ENCODE data around the gene ATP6V0B. TPM values are rescaled to one million over a fixed set of nuclear protein-coding genes. Genes with fewer than 3 reads are reported as not detected.

Gene ATP6V0B
- total and polyA plus RNA-seq, 2 of the 8 experiments (the other 6 are each of a cell fraction or from before 2014, with no cell fraction given): 105 to 308 TPM

- Histone ChIP-seq H4K8ac (ENCODE audit: extremely low read depth, insufficient read depth, low read length) (peak overlapping the region; percentile 59; the same call in 1 of the 2 replicates), H4K20me1 (replicated peaks in 1 of 2; ENCODE audit: control insufficient read depth in 1 of 2, insufficient read depth in 2 of 2, low read length in 2 of 2) (peaks cover 4 to 24% of the 10 kb centered on the region in 2 experiments), H3K9me3 (ENCODE audit: insufficient read depth in 2 of 2, low read depth in 1 of 2, low read length in 1 of 2) (no peaks in the 10 kb centered on the region), H4K5ac (ENCODE audit: insufficient read length, low read depth, low read length) (peak overlapping the region; percentile 79), H4K91ac (replicated peaks; ENCODE audit: insufficient read length, low read length) (peak overlapping the region; percentile 45), H3K18ac (ENCODE audit: extremely low read depth, low read length) (peak overlapping the region; percentile 71; the same call in 1 of the 2 replicates), H3K79me2 (ENCODE audit: control insufficient read depth in 1 of 2, insufficient read depth in 2 of 2, low read length in 2 of 2) (peaks cover 0 to 25% of the 10 kb centered on the region in 2 experiments; a peak in 2 of 4 replicates), H2AK5ac (ENCODE audit: low read depth, low read length) (no peak overlapping the region), H3K36me3 (ENCODE audit: control insufficient read depth in 2 of 4, insufficient read depth in 4 of 4, low read length in 3 of 4) (peaks cover 2 to 33% (median 17%) of the 10 kb centered on the region in 4 experiments; a peak in 7 of 8 replicates), H3K4ac (replicated peaks; ENCODE audit: insufficient read length, low read depth, low read length) (peak overlapping the region; percentile 64), H3K4me2 (ENCODE audit: insufficient read depth in 1 of 2, low read depth in 2 of 2, low read length in 2 of 2) (peak overlapping the region; percentile 81 to 85), H2BK15ac (ENCODE audit: low read length) (peak overlapping the region; percentile 46; the same call in 1 of the 2 replicates), H3K79me1 (ENCODE audit: low read depth, low read length) (peaks cover 14% of the 10 kb centered on the region), H3K4me1 (replicated peaks in 1 of 4; ENCODE audit: control insufficient read depth in 3 of 4, insufficient read depth in 4 of 4, low read length in 3 of 4) (peaks cover 6 to 18% (median 12%) of the 10 kb centered on the region in 4 experiments), H3K9ac (replicated peaks in 1 of 4; ENCODE audit: extremely low read depth in 1 of 4, low read depth in 3 of 4, low read length in 3 of 4) (peak overlapping the region in 3 of 4 experiments; percentile 50 to 62 (median 51); a peak in 5 of 7 replicates), H2BK20ac (ENCODE audit: low read length) (no peak overlapping the region), H3K27ac (ENCODE audit: low read depth, low read length) (no peak overlapping the region), H2AFZ (ENCODE audit: low read length) (peak overlapping the region; percentile 55), H2BK5ac (ENCODE audit: low read depth, low read length) (peak overlapping the region; percentile 94; the same call in 1 of the 2 replicates), H3K14ac (ENCODE audit: insufficient read length) (no peak overlapping the region), H3K4me3 (ENCODE audit: extremely low read depth in 1 of 4, insufficient read depth in 2 of 4, low read depth in 3 of 4, low read length in 4 of 4) (peak overlapping the region; percentile 79 to 88 (median 82)), H3K56ac (replicated peaks; ENCODE audit: insufficient read length, low read depth, low read length) (peak overlapping the region; percentile 64), H3K23ac (ENCODE audit: insufficient read length) (no peak overlapping the region), H3K23me2 (ENCODE audit: low read depth, low read length) (peaks cover 24% of the 10 kb centered on the region), H2BK12ac (ENCODE audit: low read depth, low read length) (no peak overlapping the region), H2BK120ac (replicated peaks; ENCODE audit: low read depth, low read length) (no peak overlapping the region), H3K27me3 (replicated peaks in 1 of 4; ENCODE audit: control insufficient read depth in 3 of 4, extremely low read depth in 1 of 4, insufficient read depth in 3 of 4, low read length in 3 of 4) (no peaks in the 10 kb centered on the region)
- 44% methylated on average over 9 of the region's 9 CpGs; no CpG with 5 or more reads in 1 of the 2 experiments for WGBS, 2 experiments (ENCODE audit: extremely low coverage in 1 of 2, insufficient coverage in 1 of 2, insufficient read length in 1 of 2, insufficient replicate concordance in 2 of 2, low coverage in 1 of 2, low lambda C conversion rate in 2 of 2, missing lambda C conversion rate in 1 of 2)
- TF ChIP-seq SP4 (IDR thresholded peaks at IDR 0.05; ENCODE audit: low read length) (no peak), SIN3A (conservative IDR thresholded peaks at IDR 0.05 in 1 of 2, IDR thresholded peaks at IDR 0.05 in 1 of 2; ENCODE audit: low read depth in 1 of 2, low read length in 2 of 2) (0 out of 4 replicates have a peak, but pooled peaks of 1 of the 2 experiments have one; percentile 25)
- no peak for DNase-seq (ENCODE audit: low read depth in 1 of 2, low spot score in 2 of 2)
- no peak for FAIRE-seq
- ChIA-PET POLR2A (ENCODE audit: partially characterized antibody) (interaction anchor here (0.9 to 12.9 kb wide), 12 partner anchors 11 to 658 kb away, joined by 3 to 189 read pairs (median 4); partner anchors contain the start of genes CCDC24 and IPO13), CTCF (ENCODE audit: partially characterized antibody) (interaction anchor here (0.6 to 9.2 kb wide), 8 partner anchors 15 to 235 kb away, joined by 3 to 79 read pairs (median 4); partner anchors contain the start of genes CCDC24 and IPO13)
Measured at GRCh38 chr1:43973981-43974442, 748 bp upstream of the ATP6V0B start.
